CD4-positive, alpha-beta T cell treated with Interleukin-15 for 4 hours (primary cell): ENCODE results near the gene UBE2E2.
"Not testable (repeated sequence)": the region's sequence is repeated elsewhere in the genome, so short reads cannot be mapped to it uniquely, and the experiment has no call there.

ENCODE experiments used
- DNase-seq: peaks from one replicate; pipeline ENCODE4 v3.0.0-alpha.2; 2020; ENCODE audit warnings: low spot score

Gene UBE2E2

GRCh38 chr3:23202921-23203707, at the start of gene UBE2E2:
TSS of gene UBE2E2 (plus strand) at chr3:23203327.
- DNase-seq = no peak

- no peak for DNase-seq
Observed at GRCh38 chr3:23153436-23153835, 49.7 kb upstream of the UBE2E2 start.

GRCh38 chr3:23157331-23157730, 45.8 kb upstream of the UBE2E2 start:
- DNase-seq = no peak

GRCh38 chr3:23159929-23160328, 43.2 kb upstream of the UBE2E2 start:
- no peak for DNase-seq

GRCh38 chr3:23161308-23161707, 41.8 kb upstream of the UBE2E2 start:
- no peak for DNase-seq

GRCh38 chr3:23161896-23162570, 41.1 kb upstream of the UBE2E2 start:
- no peak for DNase-seq

GRCh38 chr3:23162934-23163333, 40.2 kb upstream of the UBE2E2 start:
- DNase-seq = no peak

GRCh38 chr3:23164746-23165145, 38.4 kb upstream of the UBE2E2 start:
- no peak for DNase-seq

GRCh38 chr3:23165571-23165970, 37.6 kb upstream of the UBE2E2 start:
- no peak for DNase-seq

- no peak for DNase-seq
Observed at GRCh38 chr3:23166276-23166675, 36.9 kb upstream of the UBE2E2 start.

- no peak for DNase-seq
Observed at GRCh38 chr3:23166845-23167244, 36.3 kb upstream of the UBE2E2 start.

GRCh38 chr3:23169551-23169950, 33.6 kb upstream of the UBE2E2 start:
- no peak for DNase-seq

- DNase-seq = no peak
Observed at GRCh38 chr3:23170291-23170690, 32.8 kb upstream of the UBE2E2 start.

GRCh38 chr3:23172059-23172458, 31.1 kb upstream of the UBE2E2 start:
- no peak for DNase-seq

GRCh38 chr3:23174426-23175039, 28.6 kb upstream of the UBE2E2 start:
- no peak for DNase-seq

- no peak for DNase-seq
Observed at GRCh38 chr3:23175341-23176083, 27.6 kb upstream of the UBE2E2 start.

- DNase-seq = not testable (repeated sequence)
Observed at GRCh38 chr3:23176839-23177238, 26.3 kb upstream of the UBE2E2 start.

- DNase-seq = no peak
Observed at GRCh38 chr3:23182996-23183513, 20.1 kb upstream of the UBE2E2 start.

- no peak for DNase-seq
Observed at GRCh38 chr3:23183731-23184130, 19.4 kb upstream of the UBE2E2 start.

- no peak for DNase-seq
Observed at GRCh38 chr3:23185861-23186260, 17.3 kb upstream of the UBE2E2 start.

GRCh38 chr3:23189187-23189586, 13.9 kb upstream of the UBE2E2 start:
- no peak for DNase-seq

GRCh38 chr3:23192816-23193215, 10.3 kb upstream of the UBE2E2 start:
- no peak for DNase-seq
